Rectal smooth muscle tissue (tissue), 1 donor: ENCODE results near the gene MAP1LC3B.

Experiments used
- H3K27ac ChIP-seq: one replicate; pipeline ENCODE4 v1.7.0; 2013; ENCODE audit warnings: low read depth, low read length, inconsistent platforms
- H3K27me3 ChIP-seq: one replicate; pipeline ENCODE4 v1.7.0; 2013; ENCODE audit warnings: low read length; ENCODE audit not compliant: control insufficient read depth, insufficient read depth
- H3K36me3 ChIP-seq: one replicate; pipeline ENCODE4 v1.7.0; 2013; ENCODE audit warnings: low read length; ENCODE audit not compliant: control insufficient read depth, insufficient read depth
- H3K4me1 ChIP-seq: one replicate; pipeline ENCODE4 v1.7.0; 2013; ENCODE audit warnings: low read length; ENCODE audit not compliant: control insufficient read depth, insufficient read depth
- H3K4me3 ChIP-seq: one replicate; pipeline ENCODE4 v1.7.0; 2013; ENCODE audit warnings: low read length
- H3K9ac ChIP-seq: one replicate; pipeline ENCODE4 v1.7.0; 2013; ENCODE audit warnings: low read length

The MAP1LC3B gene

DNA sequence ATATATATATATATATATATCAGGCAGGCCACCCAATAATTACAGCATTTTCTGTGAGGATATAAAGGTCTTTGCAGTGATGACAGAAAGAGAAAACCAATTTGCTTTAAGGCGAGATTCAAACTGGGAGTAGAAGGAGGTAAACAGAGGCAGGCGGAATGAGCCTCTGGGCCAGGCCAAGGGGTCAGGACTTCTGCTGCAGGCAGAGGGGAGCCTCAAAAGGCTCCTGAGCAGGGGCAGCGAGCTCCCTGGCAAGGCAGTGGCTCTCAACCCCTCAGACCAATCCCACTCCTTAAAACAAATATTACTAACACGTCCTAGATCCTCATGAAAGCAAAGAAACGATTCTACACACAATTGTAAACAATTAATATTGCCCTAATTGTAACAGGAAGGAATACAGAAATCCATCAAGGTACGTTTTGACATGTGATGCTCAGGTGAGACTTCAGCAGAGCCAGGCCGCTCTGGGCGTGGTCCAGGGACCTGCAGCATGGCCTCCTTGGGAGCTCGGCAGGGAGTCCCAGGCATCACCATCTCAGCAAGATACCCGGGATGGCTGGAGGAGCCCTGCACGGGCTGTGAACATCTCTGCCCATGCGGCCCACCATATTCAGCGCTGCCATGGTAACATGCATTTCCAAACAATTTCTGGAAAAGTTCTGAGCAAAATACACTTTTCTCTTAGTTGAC lies 27.0 kb upstream of the MAP1LC3B start:
- H3K36me3 ChIP-seq: peaks cover 11% of the 10 kb centered on the region
- no peaks in the 10 kb centered on the region for H3K27me3 ChIP-seq
- H3K9ac ChIP-seq: no peak overlapping the region
- no peak overlapping the region for H3K4me3 ChIP-seq
- peaks cover 8% of the 10 kb centered on the region for H3K4me1 ChIP-seq
- peak overlapping the region; percentile 35 for H3K27ac ChIP-seq

DNA sequence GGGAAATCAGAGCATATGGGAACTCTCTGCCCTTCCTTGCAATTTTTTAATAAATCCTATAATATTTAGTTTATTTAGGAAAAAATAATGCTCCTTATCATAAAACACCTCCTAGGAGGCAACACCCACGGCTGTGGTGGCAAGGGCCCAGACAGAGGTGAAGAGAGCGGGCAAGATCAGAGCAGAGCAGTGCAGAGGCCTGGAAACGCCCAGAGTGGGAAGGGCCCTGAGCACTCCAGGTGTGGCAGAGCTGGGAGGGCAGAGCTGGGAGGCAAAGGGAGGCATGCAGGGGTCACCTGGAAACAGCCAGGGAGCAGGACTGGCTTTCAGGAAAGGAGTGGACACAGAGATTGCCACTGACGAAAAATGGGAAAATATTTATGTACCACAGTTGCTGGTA lies 25.8 kb upstream of the MAP1LC3B start:
- no peak overlapping the region for H3K9ac ChIP-seq
- no peaks in the 10 kb centered on the region for H3K27me3 ChIP-seq
- H3K4me1 ChIP-seq: peaks cover 16% of the 10 kb centered on the region
- no peak overlapping the region for H3K27ac ChIP-seq
- no peak overlapping the region for H3K4me3 ChIP-seq
- H3K36me3 ChIP-seq: peaks cover 7% of the 10 kb centered on the region

DNA sequence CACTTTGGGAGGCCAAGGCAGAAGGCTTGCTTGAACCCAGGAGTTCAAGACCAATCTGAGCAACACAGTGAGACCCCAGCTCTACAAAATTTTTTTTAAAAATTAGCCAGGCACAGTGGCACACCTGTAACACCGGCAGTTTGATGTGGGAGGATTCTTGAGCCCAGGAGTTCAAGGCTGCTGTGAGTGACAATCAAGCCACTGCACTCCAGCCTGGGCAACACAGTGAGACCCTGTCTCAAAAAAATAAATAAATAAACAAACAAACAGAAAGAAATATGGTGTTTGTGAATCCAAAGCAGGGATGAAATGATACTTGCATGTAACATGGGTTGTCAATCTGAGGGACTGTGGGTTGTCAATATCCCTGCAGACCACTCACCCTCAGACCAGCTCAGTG lies 25.2 kb upstream of the MAP1LC3B start:
- Histone ChIP-seq H3K27ac (no peak overlapping the region), H3K9ac (no peak overlapping the region), H3K36me3 (peaks cover under 1% of the 10 kb centered on the region), H3K27me3 (no peaks in the 10 kb centered on the region), H3K4me3 (no peak overlapping the region), H3K4me1 (peaks cover 20% of the 10 kb centered on the region)

DNA sequence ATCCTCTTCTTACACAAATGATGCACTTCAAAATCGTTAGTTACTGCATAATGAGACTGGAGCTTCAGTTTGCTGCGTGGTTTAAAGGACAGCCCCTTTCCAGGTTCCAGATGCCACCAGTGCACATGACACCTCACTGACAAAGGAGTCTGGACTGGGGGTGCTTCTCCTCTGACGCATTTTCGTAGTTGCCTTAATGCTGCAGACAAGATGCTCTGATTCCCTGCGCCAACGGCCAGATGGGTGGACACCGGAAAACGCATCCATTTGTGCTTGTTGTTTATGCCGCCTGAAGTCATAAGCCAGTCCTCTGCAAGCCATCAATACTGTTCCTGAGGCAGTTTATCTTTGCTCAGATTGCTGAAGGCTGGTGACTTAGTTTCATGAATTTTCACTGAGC lies 24.6 kb upstream of the MAP1LC3B start:
- H3K36me3 ChIP-seq: no peaks in the 10 kb centered on the region
- H3K4me1 ChIP-seq: peaks cover 20% of the 10 kb centered on the region
- no peaks in the 10 kb centered on the region for H3K27me3 ChIP-seq
- H3K27ac ChIP-seq: no peak overlapping the region
- no peak overlapping the region for H3K4me3 ChIP-seq
- H3K9ac ChIP-seq: no peak overlapping the region

DNA sequence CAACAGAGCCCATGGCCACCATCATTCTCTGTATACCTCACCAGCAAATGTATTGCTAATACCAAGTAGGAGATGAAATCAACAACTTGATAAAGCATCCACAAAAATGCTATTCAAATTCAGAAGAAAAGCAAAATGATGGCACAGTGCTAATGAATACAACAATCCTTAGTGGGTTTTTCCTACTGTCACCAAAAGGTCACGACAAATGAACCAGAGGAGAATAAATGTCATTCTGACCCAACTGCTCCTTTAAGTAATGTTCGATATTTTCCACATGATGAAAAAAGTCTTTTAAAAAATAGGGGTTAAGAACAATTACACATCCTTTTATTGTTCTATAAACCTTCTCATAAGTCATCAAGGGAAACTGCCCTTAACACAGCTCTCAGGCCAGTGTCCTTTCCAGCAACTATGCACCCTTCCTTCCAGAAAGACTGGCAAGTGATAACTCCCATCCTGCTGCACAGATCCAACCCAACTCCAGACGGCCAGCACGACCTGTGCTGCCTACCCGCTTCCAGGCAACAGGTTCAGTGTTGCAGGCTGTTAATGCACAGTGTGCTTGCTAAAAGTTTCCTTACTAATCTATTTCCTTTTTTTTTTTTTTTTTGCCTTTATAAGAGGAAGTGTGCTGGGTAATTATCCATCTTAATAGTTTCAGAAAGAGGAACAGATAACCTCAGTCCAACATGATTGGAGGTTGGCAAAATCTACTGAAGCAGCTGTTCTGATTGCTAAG lies 23.9 kb upstream of the MAP1LC3B start:
- H3K27ac ChIP-seq: no peak overlapping the region
- H3K9ac ChIP-seq: no peak overlapping the region
- H3K4me3 ChIP-seq: no peak overlapping the region
- peaks cover 20% of the 10 kb centered on the region for H3K4me1 ChIP-seq
- H3K36me3 ChIP-seq: no peaks in the 10 kb centered on the region
- no peaks in the 10 kb centered on the region for H3K27me3 ChIP-seq

DNA sequence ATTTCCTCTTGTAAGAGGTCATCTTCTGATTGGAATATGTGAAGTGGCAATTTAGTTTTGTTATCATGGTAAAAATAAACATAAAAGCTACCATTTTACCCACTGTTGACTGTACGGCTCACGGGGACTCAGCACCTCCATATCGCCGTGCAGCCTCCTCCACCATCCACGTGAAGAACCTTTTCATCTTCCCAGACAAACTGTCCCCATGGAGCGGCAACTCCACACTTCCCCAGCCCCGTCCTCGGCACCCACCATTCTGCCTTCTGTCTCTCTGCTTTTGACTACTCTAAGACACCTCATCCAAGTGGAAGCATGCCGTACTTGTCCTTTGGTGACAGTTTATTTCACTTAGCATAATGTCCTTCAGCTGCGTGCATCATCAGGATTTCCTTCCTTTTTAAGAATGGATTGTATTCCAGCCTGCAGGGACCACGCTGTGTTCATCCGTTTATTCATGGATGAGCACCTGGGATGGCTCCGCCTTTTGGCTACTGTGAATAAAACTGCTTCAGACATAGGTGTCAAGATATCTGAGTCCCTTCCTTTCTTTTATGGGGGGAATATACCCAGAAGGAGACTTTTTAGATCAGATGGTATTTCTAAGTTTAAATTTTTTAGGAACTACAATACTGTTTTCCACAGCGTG lies 22.9 kb upstream of the MAP1LC3B start:
- H3K9ac ChIP-seq: no peak overlapping the region
- no peaks in the 10 kb centered on the region for H3K27me3 ChIP-seq
- peaks cover 17% of the 10 kb centered on the region for H3K4me1 ChIP-seq
- H3K27ac ChIP-seq: no peak overlapping the region
- no peaks in the 10 kb centered on the region for H3K36me3 ChIP-seq
- no peak overlapping the region for H3K4me3 ChIP-seq

DNA sequence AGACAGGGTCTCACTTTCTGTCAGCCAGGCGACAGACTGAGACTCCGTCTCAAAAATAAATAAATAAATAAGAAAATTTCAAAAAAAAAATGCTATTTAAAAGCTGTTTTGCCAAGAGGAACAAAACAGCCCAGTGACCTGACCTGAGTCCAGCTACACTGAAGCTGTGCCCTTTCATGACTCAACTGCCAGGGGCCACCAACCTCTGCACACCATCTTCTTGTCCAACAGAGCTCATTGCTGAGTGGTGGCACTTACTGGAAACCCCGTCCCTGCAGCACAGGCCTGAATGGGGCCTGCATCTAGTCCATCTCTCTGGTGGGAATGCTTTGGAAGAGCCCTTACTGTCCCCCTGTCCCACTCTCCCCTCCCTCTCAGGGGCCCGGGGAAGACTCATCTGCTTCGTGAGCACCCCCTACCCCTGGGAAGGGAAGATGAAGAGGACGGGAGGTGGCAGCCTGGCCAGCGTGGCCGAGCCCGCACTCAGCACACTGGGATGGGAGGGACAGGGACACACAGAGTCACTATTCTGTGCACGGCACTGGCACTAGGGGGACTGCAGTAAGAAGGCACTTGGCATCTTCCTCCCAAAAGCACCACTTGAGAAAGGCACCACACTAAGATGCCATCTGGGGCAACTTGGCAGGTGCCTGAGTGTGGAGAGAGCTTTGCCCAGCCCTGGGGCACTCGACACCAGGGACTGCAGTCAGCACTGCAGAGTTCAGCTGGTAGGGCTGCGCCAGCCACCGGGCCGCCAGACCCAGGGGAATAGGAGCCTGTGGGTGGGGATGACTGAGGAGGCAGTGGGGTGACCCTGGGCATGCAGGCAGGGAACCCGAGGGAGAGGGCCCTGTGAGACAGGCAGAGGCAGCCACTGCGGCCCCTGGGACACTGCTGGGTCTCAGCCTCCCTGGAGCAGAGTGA lies 22.1 kb upstream of the MAP1LC3B start:
- no peaks in the 10 kb centered on the region for H3K36me3 ChIP-seq
- H3K4me3 ChIP-seq: no peak overlapping the region
- no peaks in the 10 kb centered on the region for H3K27me3 ChIP-seq
- H3K9ac ChIP-seq: no peak overlapping the region
- peaks cover 12% of the 10 kb centered on the region for H3K4me1 ChIP-seq
- no peak overlapping the region for H3K27ac ChIP-seq

DNA sequence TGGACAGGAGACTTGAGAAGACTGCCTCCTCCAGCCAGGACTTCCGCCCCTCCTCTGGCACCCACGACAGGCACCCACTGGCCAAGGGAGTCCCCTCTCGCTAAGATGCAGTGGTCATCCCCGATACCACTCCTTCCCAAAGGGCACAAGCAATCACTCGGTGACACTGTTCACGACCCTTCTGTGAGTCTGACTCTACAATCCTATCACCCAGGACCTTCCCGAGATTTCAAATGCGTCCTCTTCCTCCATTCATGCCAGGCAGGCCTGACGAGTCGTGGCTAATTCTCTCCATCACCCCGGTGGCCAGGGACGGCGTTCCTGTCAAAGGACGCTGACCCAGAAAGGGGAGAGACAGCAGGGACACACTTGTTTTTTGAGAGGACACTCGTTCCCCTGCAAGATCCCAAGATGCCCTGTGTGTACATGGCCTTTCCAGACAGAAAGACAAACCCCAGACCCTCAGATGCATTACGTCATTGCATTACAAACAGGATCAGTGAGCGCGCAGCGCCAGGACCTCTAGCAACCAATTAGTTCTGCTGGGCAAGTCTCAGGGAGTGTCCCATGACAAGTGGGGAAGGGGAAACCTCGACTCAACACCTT lies 20.8 kb upstream of the MAP1LC3B start:
- H3K36me3 ChIP-seq: no peaks in the 10 kb centered on the region
- no peak overlapping the region for H3K9ac ChIP-seq
- H3K4me3 ChIP-seq: peak overlapping the region; percentile 52
- H3K4me1 ChIP-seq: peaks cover 15% of the 10 kb centered on the region
- H3K27me3 ChIP-seq: no peaks in the 10 kb centered on the region
- H3K27ac ChIP-seq: peak overlapping the region; percentile 57

DNA sequence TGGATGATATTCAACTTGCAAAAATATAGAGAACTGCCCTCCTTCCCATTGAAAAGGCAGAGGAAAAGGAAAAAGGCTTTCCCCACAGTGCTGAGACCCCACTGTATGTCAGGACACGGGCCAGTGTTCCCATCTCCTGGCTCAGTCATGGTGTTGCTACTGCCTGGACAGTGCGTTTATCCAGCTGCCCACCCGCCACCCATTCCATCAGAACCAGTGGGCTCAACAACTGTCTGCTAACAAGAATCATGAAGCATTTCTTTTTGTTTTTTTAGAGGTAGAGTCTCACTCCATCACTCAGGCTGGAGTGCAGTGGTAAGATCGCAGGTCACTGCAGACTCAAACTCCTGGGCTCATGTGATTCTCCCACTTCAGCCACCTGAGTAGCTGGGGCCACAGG lies 19.8 kb upstream of the MAP1LC3B start:
- no peak overlapping the region for H3K27ac ChIP-seq
- no peaks in the 10 kb centered on the region for H3K36me3 ChIP-seq
- H3K9ac ChIP-seq: no peak overlapping the region
- H3K27me3 ChIP-seq: no peaks in the 10 kb centered on the region
- no peak overlapping the region for H3K4me3 ChIP-seq
- H3K4me1 ChIP-seq: peaks cover 15% of the 10 kb centered on the region

DNA sequence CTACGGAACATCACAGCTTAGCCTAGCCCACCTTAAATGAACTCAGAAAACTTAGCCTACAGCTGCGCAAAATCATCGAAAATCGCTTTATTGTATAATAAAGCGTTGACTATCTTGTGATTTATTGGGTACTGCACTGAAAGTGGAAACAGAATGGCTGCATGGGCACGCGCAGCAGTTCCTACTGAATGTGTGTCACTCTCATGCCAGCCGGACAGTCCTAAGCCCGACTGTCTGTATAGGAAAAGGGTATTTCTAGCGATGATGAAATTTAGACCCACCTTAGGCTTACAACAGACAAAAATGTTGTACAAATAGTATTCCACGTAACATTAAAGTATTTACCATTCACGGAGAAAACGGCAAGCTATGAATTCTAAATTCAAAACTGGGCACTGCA lies 17.8 kb upstream of the MAP1LC3B start:
- Histone ChIP-seq H3K9ac (no peak overlapping the region), H3K27me3 (no peaks in the 10 kb centered on the region), H3K27ac (no peak overlapping the region), H3K36me3 (no peaks in the 10 kb centered on the region), H3K4me3 (no peak overlapping the region), H3K4me1 (peaks cover 15% of the 10 kb centered on the region)

DNA sequence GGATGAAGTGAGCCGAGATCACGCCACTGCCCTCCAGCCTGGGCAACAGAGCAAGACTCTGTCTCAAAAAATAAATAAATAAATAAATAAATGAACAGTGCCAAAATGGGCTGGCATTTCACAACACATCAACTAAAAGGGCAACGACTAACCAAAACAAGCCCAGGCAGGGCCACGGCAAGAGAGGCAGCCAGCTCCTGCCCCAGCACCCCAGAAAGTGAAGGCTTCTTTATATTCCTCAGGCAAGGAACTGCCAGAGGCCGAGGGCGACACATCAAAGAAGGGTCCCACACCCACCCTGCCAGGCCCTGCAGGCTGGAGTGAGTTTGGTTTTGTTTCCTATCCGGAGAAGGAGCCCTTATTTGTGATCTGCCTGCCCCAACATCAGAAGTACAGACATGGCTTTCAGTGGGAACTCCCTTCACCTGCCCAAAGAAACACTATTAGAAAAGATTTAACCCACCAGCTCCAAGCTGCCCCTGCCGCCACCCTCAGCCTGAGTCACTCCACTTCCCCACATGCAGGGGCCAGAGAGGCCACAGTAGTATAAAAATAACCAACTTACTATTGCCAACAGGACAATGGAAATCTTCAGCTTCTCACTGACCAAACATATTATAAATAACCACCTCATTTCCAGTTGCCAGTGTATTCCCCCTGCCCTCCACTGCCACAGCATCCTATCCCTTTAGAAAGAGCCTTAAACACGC lies 16.6 kb upstream of the MAP1LC3B start:
- H3K27me3 ChIP-seq: no peaks in the 10 kb centered on the region
- no peak overlapping the region for H3K27ac ChIP-seq
- H3K4me3 ChIP-seq: no peak overlapping the region
- no peak overlapping the region for H3K9ac ChIP-seq
- no peaks in the 10 kb centered on the region for H3K36me3 ChIP-seq
- peaks cover 18% of the 10 kb centered on the region for H3K4me1 ChIP-seq
